ENCODE data around the gene TUBGCP3. TPM values are rescaled to one million over a fixed set of nuclear protein-coding genes. Genes with fewer than 3 reads are reported as not detected.

The TUBGCP3 gene
- polyA plus RNA-seq, 1 experiment: 15.7 TPM

DNA sequence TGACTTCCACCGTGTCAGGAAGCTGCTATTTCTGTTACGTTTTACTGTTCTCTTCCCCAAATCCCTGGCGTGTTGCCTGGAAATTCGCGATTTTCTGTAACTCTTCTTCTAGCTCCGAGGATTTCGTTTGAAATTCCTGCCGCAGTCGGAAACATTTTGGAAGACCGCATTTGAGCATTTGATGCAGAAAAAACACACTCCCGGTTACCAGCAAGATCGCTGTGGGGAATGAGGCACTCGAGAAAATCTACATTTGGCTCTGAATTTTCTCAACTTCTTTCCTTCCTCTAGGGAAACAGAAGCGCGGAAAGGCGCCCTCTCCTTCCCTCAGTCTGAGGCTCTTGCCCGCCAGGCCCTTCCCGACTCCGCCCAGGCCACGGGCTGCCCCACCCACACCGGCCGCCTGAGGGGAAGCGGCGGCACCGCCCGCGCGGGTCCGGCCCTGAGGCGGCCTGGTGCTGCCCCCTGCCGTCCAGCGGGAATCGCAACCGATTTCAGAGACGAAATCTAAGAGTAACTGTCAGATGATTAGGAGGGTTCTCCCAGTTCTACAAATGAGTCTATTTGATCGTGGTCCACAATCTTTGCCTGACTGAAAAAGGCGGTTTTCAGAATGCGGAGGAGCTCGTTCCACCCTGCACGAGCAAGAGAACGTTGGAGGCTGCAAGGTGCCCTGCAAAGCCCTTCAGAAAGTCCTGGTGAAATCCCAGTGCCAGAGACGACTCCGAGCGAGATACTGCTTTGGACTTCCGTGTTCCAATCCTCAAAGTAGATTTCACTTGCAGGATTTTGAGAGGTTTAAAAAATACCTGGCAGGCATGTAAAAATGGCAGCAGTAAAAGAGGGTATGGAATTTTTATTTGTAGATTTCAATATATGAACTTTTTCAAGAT, 18.4 kb upstream of the TUBGCP3 start:
- Histone ChIP-seq H3K36me3 (ENCODE audit: control insufficient read depth, insufficient read depth, low read length) (no peaks in the 10 kb centered on the region), H3K4me3 (ENCODE audit: low read depth, low read length) (peak overlapping the region; percentile 44), H3K27me3 (ENCODE audit: control insufficient read depth, insufficient read depth, low read length) (peaks cover 1% of the 10 kb centered on the region; the same call in 1 of the 2 replicates)
- peak; percentile 25 for DNase-seq (ENCODE audit: low read depth)
- ChIA-PET POLR2A (interaction anchor here (0.6 kb wide), 1 partner anchor 1132 kb away, joined by 4 read pairs; no protein-coding TSS in a partner anchor), CTCF (interaction anchor here (0.6 to 7.4 kb wide), 24 partner anchors 9 to 1539 kb away, joined by 3 to 52 read pairs (median 4); no protein-coding TSS in a partner anchor)
- TF ChIP-seq, protein P1, sequence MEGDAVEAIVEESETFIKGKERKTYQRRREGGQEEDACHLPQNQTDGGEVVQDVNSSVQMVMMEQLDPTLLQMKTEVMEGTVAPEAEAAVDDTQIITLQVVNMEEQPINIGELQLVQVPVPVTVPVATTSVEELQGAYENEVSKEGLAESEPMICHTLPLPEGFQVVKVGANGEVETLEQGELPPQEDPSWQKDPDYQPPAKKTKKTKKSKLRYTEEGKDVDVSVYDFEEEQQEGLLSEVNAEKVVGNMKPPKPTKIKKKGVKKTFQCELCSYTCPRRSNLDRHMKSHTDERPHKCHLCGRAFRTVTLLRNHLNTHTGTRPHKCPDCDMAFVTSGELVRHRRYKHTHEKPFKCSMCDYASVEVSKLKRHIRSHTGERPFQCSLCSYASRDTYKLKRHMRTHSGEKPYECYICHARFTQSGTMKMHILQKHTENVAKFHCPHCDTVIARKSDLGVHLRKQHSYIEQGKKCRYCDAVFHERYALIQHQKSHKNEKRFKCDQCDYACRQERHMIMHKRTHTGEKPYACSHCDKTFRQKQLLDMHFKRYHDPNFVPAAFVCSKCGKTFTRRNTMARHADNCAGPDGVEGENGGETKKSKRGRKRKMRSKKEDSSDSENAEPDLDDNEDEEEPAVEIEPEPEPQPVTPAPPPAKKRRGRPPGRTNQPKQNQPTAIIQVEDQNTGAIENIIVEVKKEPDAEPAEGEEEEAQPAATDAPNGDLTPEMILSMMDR (IDR thresholded peaks at IDR 0.05; ENCODE audit: insufficient read depth, low read depth, low read length): peak; percentile 74

DNA sequence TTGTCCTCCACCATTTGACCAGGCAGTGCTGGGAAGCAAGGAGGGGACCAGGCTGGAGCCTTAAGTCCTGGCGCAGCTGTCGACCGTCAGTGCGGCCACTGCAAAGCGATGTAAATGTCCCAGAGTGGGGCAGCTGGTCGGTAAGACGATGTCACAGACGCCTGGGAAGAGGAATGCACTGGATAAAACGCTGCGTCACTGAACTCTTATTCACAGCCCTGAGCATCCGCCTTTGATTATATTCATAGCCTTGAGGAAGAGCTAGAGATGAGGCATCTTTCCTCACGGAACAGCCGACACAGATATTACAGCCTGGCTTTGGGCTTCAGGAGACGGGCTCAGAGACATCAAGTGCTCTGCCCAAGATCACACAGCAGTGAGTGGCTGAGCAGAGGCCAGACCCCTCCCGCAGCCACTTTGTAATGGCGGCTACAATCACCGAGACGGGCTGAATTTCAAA, 17.6 kb upstream of the TUBGCP3 start:
- ChIA-PET CTCF (interaction anchor here (0.7 to 7.4 kb wide), 18 partner anchors 10 to 1538 kb away, joined by 3 to 52 read pairs (median 6); no protein-coding TSS in a partner anchor), POLR2A (interaction anchor here (0.6 kb wide), 1 partner anchor 1131 kb away, joined by 4 read pairs; no protein-coding TSS in a partner anchor)
- H3K27me3 ChIP-seq (ENCODE audit: control insufficient read depth, insufficient read depth, low read length): peaks cover 1% of the 10 kb centered on the region; the same call in 1 of the 2 replicates
- no peak for DNase-seq (ENCODE audit: low read depth)
- TF ChIP-seq, protein P1 (IDR thresholded peaks at IDR 0.05; ENCODE audit: insufficient read depth, low read depth, low read length): no peak
- peak overlapping the region; percentile 44 for H3K4me3 ChIP-seq (ENCODE audit: low read depth, low read length)
- H3K36me3 ChIP-seq (ENCODE audit: control insufficient read depth, insufficient read depth, low read length): no peaks in the 10 kb centered on the region

DNA sequence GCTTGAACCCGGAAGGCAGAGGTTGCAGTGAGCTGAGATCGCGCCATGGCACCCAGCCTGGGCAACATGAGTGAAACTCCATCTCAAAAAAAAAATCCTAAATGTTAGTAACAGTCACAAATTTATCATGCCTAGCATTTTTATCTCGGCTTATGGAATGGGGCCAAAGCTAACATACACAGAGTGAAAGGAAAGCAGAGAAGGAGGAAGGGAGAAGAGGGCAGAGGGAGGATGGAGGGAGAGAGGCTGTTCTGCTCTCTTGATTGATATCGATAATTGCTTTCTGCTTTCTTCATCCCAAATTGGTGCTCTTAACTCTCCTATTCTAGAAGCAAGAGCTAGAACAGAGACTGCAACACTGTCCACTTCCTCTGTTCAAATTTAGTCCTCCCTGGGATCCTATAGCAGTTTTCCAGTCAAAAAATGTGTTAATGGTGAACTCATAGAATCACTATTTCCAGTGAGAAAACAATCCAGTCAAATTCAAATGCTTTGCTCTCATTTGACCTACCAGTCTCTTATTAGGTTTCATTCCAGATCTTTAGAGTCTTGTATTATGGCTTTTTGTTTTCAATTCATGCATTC, 15.8 kb upstream of the TUBGCP3 start:
- Histone ChIP-seq H3K4me3 (ENCODE audit: low read depth, low read length) (no peak overlapping the region), H3K27me3 (ENCODE audit: control insufficient read depth, insufficient read depth, low read length) (peaks cover 1% of the 10 kb centered on the region; the same call in 1 of the 2 replicates), H3K36me3 (ENCODE audit: control insufficient read depth, insufficient read depth, low read length) (no peaks in the 10 kb centered on the region)
- TF ChIP-seq, protein P1 (IDR thresholded peaks at IDR 0.05; ENCODE audit: insufficient read depth, low read depth, low read length): no peak
- POLR2A ChIA-PET: no interaction called here
- CTCF ChIA-PET: interaction anchor here (0.9 to 7.4 kb wide), 2 partner anchors 161 to 1128 kb away, joined by 3 to 52 read pairs; no protein-coding TSS in a partner anchor
- no peak for DNase-seq (ENCODE audit: low read depth)

DNA sequence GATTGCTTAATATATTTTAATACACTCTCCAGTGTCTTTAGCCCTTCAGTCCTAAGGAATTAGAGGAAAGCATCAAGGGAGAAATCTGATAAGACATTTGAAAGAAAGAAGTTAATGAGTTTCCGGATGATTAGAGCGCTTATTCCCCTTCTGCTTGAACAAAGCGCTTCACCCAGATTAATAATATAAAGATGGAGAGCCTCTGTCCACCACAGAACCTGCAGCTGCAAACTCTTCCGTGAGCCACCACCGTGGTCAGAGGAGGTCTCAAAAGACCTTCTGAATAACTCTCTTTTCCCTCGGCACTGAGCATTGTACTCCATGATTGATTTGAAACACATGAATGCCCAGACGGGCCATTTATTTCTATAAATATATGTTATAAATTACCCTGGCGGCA, 14.2 kb upstream of the TUBGCP3 start:
- no peak for DNase-seq (ENCODE audit: low read depth)
- Histone ChIP-seq H3K4me3 (ENCODE audit: low read depth, low read length) (no peak overlapping the region), H3K27me3 (ENCODE audit: control insufficient read depth, insufficient read depth, low read length) (no peaks in the 10 kb centered on the region; the same call in 1 of the 2 replicates), H3K36me3 (ENCODE audit: control insufficient read depth, insufficient read depth, low read length) (no peaks in the 10 kb centered on the region)
- CTCF ChIA-PET: interaction anchor here (1.2 to 7.4 kb wide), 2 partner anchors 13 to 1127 kb away, joined by 4 to 52 read pairs; no protein-coding TSS in a partner anchor
- TF ChIP-seq, protein P1 (IDR thresholded peaks at IDR 0.05; ENCODE audit: insufficient read depth, low read depth, low read length): no peak
- POLR2A ChIA-PET: no interaction called here

DNA sequence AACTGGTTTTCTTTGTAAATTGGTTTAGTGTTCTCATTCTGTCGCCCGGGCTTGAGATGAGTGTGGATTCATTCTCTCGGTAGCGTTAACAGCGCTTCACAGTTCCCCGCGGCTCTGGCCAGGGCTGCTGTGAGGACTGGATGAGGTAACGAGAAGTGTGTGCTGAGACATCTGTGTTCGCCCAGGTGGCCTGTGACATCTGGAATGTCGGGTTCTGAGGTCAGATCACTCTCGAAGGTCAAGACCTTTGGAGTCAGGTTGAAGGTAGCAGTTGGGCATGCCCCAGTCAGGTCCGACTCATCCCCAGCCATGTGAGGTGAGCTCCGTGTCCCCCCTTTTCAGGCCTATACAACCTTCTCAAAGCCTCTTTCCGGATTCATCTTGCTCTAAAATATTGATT, 13.4 kb upstream of the TUBGCP3 start:
- no peak for DNase-seq (ENCODE audit: low read depth)
- no peak overlapping the region for H3K4me3 ChIP-seq (ENCODE audit: low read depth, low read length)
- peaks cover 3% of the 10 kb centered on the region for H3K27me3 ChIP-seq (ENCODE audit: control insufficient read depth, insufficient read depth, low read length)
- no peaks in the 10 kb centered on the region for H3K36me3 ChIP-seq (ENCODE audit: control insufficient read depth, insufficient read depth, low read length)
- TF ChIP-seq, protein P1 (IDR thresholded peaks at IDR 0.05; ENCODE audit: insufficient read depth, low read depth, low read length): no peak
- CTCF ChIA-PET: interaction anchor here (0.8 to 1.2 kb wide), 2 partner anchors 12 to 25 kb away, joined by 3 to 4 read pairs; no protein-coding TSS in a partner anchor
- POLR2A ChIA-PET: no interaction called here

All from BJ (cell line).